NCI-H1436 (cell line): ENCODE results near the gene ZSCAN16.

Experiments
- DNase-seq: peaks from one replicate; lab custom pipeline; 2025; lab: John Stamatoyannopoulos, UW

The ZSCAN16 gene

DNA sequence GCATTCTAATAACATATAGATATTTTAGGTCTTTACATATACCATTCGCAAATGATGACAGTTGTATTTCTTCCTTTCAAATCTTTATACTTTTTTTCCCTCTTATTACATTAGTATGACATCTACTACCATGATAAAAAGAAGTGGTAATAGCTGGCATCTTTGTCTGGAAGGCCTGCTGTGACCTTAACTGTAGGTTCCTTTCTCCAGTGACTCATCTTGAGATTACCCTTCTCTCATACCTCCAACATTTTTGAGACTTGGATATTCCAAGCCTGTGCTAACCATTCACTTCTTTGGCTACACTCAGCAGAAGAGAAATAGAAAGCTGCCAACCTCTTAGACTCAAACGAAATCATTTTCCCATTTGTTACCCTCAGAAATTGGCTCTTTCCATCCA lies 47.6 kb downstream of the ZSCAN16 start:
- DNase-seq, result no peak

DNA sequence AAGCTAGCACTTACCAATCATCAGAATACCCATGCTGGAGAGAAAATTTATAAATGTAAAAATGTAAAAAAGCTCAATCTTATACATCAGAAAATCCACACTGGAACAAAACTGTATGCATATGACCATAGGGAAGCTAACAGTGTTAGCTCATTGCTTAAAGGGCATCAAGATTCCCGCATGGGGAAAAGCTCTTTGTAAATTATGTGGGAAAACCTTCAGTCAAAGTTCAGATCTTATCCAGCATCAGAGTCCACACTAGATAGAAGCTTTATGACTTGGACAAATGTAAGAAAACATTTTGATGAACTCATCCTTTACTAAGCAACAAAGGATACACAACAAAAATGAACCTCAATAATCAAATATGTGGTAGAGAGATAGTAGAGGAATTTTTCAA lies 52.0 kb downstream of the ZSCAN16 start:
- no peak for DNase-seq
